Myometrial cell (primary cell): ENCODE measurements around the gene PPL. TPM values are rescaled to one million over a fixed set of nuclear protein-coding genes. Genes with fewer than 3 reads are reported as not detected.

ENCODE experiments used
- total RNA-seq: library from RNA; depleted of rRNA; stranded (reverse); fragments of >200 nt; gene quantifications from 2 replicates; pipeline ENCODE4 v1.2.3, GENCODE V29; 2015

PPL gene
- under 0.01 and 0.18 TPM in 2 replicates for total RNA-seq

DNA sequence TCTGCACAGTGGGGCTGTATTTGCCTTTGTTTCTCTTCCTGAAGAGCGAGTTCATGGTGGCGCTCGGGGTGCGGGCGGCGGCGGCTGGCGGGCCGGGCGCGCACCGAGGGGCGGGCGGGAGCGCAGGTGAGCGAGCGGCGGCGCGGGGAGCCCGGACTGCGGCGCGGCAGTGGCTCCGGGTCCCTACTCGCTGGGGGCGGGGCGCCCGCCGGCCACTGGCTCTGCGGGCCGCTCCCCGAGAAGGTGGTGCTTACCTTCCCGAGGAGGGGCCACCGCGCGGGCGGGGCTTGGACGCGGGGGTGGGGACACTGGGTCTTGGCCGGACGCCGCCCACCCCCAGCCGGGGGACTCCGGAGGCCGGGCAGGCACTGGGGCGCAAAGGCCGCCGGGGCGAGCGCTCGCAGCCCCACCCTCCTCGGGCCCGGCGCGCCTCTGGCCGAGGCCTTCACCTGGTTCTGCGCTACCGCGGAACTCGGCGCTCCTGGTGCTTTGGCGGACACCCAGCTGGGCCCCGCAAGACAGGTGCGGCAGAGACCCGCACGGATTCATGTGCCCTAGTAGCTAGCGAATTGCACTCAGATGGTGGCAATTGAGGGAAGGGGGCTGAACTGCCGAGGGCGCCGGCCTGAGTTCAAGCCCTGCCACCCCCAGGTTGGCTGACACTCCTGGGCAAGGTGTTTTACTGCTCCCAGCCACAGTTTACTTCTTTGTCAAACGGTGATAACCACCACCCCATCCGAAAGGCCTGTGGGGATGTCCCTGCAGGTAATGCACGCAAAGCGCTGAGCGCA lies at the start of gene PPL:
PPL (minus strand) TSS at position 158 of the 791 bp plus-strand sequence; CDS start at position 55, 103 bp downstream.

GRCh38 chr16:4957720-4958509 lies 21.0 kb upstream of the PPL start, which contains the start of gene SEC14L5:
Gene SEC14L5 (plus strand): TSS chr16:4958330. CDS start chr16:4959324, 994 bp downstream.

DNA sequence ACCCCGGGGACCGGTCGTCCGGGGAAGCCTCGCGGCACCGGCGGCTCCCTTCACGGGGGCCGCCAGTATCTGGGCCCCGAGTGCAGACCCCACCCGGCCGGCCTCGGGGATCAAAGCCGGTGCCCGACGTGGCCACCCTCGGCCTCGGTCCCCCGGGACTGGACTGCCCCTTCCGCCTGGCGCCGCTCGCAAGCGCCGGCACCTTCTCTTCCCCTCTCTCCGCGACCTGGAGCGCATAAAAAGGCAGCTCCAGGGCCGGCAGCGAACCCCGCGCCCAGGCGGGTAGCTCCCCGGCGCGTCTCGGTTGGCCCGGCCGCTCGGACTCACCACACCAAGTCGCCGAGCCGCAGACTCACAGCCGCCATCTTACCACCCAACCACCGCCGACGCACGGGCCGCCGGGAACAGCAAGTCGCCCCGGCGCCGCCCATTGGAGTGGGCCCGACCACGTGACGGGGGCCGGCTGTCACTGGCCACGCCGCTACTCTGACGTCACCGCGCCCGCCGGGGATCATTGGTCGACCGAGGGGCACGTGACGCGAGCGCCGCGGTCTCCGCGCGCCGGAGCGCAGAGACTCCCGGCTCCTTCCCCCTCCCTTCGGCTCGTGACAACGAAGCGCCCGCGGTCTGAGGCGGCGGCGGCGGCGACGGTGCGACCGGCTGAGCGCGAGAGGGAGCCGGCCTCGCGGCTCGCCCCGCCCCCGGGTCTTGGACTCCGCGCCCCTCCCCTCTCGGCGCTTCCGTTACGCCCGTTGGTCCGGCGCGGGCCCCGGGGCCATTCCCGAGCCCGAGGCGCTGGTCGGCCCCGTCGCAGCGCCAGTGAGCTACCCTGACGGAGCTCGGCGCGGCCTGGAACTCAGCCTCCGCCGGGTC lies 89.8 kb downstream of the PPL start, which contains the start of the genes GLYR1 and UBN1:
GLYR1 (minus strand) TSS at position 388 of the 873 bp plus-strand sequence; CDS start at position 365, 23 bp downstream.
UBN1 (plus strand) TSS at position 581 of the 873 bp plus-strand sequence. CDS start 5,437 bp downstream, outside the sequence.

Other genes with a start within 250 kb of the PPL start
- 42.5 and 43.0 TPM in 2 replicates for gene NUDT16L1, start 243.6 kb downstream of the PPL start, total RNA-seq
- gene ANKS3, start 202.9 kb downstream of the PPL start, total RNA-seq: 5.7 and 17.3 TPM in 2 replicates
- 0.35 and 2.6 TPM in 2 replicates for gene DNAAF8, start 202.6 kb downstream of the PPL start, total RNA-seq
- gene ZNF500, start 170.0 kb downstream of the PPL start, total RNA-seq: 8.6 and 10.3 TPM in 2 replicates
- gene SEPTIN12, start 148.8 kb downstream of the PPL start, total RNA-seq: not detected in 2 replicates
- gene SMIM22, start 141.8 kb downstream of the PPL start, total RNA-seq: not detected in 2 replicates
- 21.3 and 38.1 TPM in 2 replicates for gene ROGDI, start 134.5 kb downstream of the PPL start, total RNA-seq
- 32.8 and 33.2 TPM in 2 replicates for gene GLYR1, start 89.9 kb downstream of the PPL start, total RNA-seq
- 13.8 and 18.6 TPM in 2 replicates for gene UBN1, start 89.7 kb downstream of the PPL start, total RNA-seq
- 0.18 TPM in 1 of 2 replicates, not detected in the other for gene SEC14L5, start 21.2 kb upstream of the PPL start, total RNA-seq
- gene NAGPA, start 96.8 kb upstream of the PPL start, total RNA-seq: 32.1 and 48.4 TPM in 2 replicates
- 0.29 TPM in 1 of 2 replicates, not detected in the other for gene C16orf89, start 128.8 kb upstream of the PPL start, total RNA-seq
- gene ALG1, start 134.7 kb upstream of the PPL start, total RNA-seq: 53.0 and 56.5 TPM in 2 replicates
- gene EEF2KMT, start 160.6 kb upstream of the PPL start, total RNA-seq: 17.5 and 23.4 TPM in 2 replicates